HepG2 (cell line): ENCODE results near the gene YBX2. TPM values are rescaled to one million over a fixed set of nuclear protein-coding genes. Genes with fewer than 3 reads are reported as not detected.

Source experiments
- ATAC-seq: fragments of 200-7000 bp; cut with Tn5 transposase; 3 replicates; pipeline ENCODE4 v1.9.1; 2020; ENCODE audit warnings: mild to moderate bottlenecking, moderate library complexity
- BruUV-seq: library from RNA; stranded (reverse); fragments of 400-500 nt; replicated peaks from 2 replicates; lab custom pipeline; 2021; lab: Mats Ljungman, UMichigan
- CTCF ChIA-PET: fragments of 300-600 bp; formaldehyde crosslinking; extraction: SDS; loops from one replicate; lab custom pipeline; 2021; ENCODE audit warnings: low total read pairs, inconsistent platforms, low intra/inter-chr PET ratio; lab: Yijun Ruan, JAX
- POLR2A ChIA-PET: fragments of 350-600 bp; sonication (Branson Sonifier 250); formaldehyde crosslinking; loops from one replicate; lab custom pipeline; 2020; ENCODE audit warnings: antibody characterized with exemption, inconsistent platforms; lab: Yijun Ruan, JAX
- DNase-seq: peaks from one replicate; pipeline ENCODE4 v3.0.0-alpha.2; 2015; ENCODE audit warnings: low spot score
- FAIRE-seq: peaks from 3 replicates; lab custom pipeline; 2011; peaks lifted over from hg19 to GRCh38; lab: Jason Lieb, UNC
- H2AFZ ChIP-seq: one replicate; pipeline ENCODE4 v1.6.1; 2011; ENCODE audit warnings: low read length, inconsistent platforms
- H3K27ac ChIP-seq: fragments of 300-600 bp; 3 replicates; pipeline ENCODE4 v1.8.0; 2011; ENCODE audit warnings: mixed run types, mild to moderate bottlenecking, mixed read lengths, low read length, inconsistent platforms; ENCODE audit not compliant: insufficient read depth; ENCODE audit errors: extremely low read length
- H3K27me3 ChIP-seq, 2 experiments: fragments of 200-600 bp in 1 of 2; 2 replicates in 1 of 2; 3 replicates in 1 of 2; pipeline versions ENCODE4 v1.6.0 to v1.8.0; 2011; ENCODE audit warnings: low read length in 2 of 2, mild to moderate bottlenecking in 2 of 2, moderate library complexity in 2 of 2, inconsistent platforms in 1 of 2; ENCODE audit not compliant: insufficient read depth in 2 of 2, control insufficient read depth in 1 of 2
- H3K36me3 ChIP-seq, 2 experiments: fragments of 200-600 bp in 1 of 2; replicated peaks in 1 of 2; 2 replicates in 1 of 2; 3 replicates in 1 of 2; pipeline versions ENCODE4 v1.5.1 to v1.8.0; 2011; ENCODE audit warnings: low read length in 2 of 2, inconsistent platforms in 1 of 2; ENCODE audit not compliant: insufficient read depth in 2 of 2, control insufficient read depth in 1 of 2
- H3K4me1 ChIP-seq: 2 replicates; pipeline ENCODE4 v1.5.1; 2012; ENCODE audit warnings: low read length, inconsistent platforms; ENCODE audit not compliant: insufficient read depth
- H3K4me2 ChIP-seq: 2 replicates; pipeline ENCODE4 v1.6.0; 2011; ENCODE audit warnings: low read depth, low read length, inconsistent platforms
- H3K4me3 ChIP-seq, 3 experiments: fragments of 200-600 bp in 1 of 3; sonication (generic), shearing (Covaris generic) in 1 of 3; replicated peaks in 1 of 3; 2 replicates each; pipeline ENCODE4 v1.5.1; 2011 to 2016; ENCODE audit warnings: low read length in 3 of 3, inconsistent platforms in 2 of 3, low read depth in 2 of 3, mild to moderate bottlenecking in 2 of 3, control low read depth in 1 of 3, mixed read lengths in 1 of 3; ENCODE audit not compliant: insufficient read depth in 1 of 3
- H3K79me2 ChIP-seq: one replicate; pipeline ENCODE4 v1.6.1; 2011; ENCODE audit warnings: low read length, inconsistent platforms; ENCODE audit not compliant: insufficient read depth
- H3K9ac ChIP-seq: 2 replicates; pipeline ENCODE4 v1.6.0; 2011; ENCODE audit warnings: mild to moderate bottlenecking, low read depth, low read length, inconsistent platforms; ENCODE audit not compliant: insufficient read depth
- H3K9me3 ChIP-seq: 2 replicates; pipeline ENCODE4 v1.5.1; 2012; ENCODE audit warnings: mild to moderate bottlenecking, low read length
- H4K20me1 ChIP-seq: 2 replicates; pipeline ENCODE4 v1.6.0; 2011; ENCODE audit warnings: inconsistent platforms, mild to moderate bottlenecking, low read length, moderate library complexity; ENCODE audit not compliant: insufficient read depth
- ARHGAP35 ChIP-seq: sonication (generic); formaldehyde crosslinking; IDR thresholded peaks from 2 replicates; pipeline ENCODE4 v1.9.0; 2022; ENCODE audit warnings: mild to moderate bottlenecking, inconsistent platforms, moderate library complexity, missing genetic modification reagents, borderline replicate concordance
- ATM ChIP-seq: fragments of 450-650 bp; IDR thresholded peaks from 2 replicates; pipeline ENCODE4 v1.7.1; 2017; ENCODE audit warnings: mild to moderate bottlenecking, borderline replicate concordance
- CENPT ChIP-seq: sonication (generic); formaldehyde crosslinking; IDR thresholded peaks from 2 replicates; pipeline ENCODE4 v1.8.0; 2022; ENCODE audit warnings: low read depth, mild to moderate bottlenecking, moderate library complexity, missing genetic modification reagents
- ETV6 ChIP-seq: sonication (generic); formaldehyde crosslinking; conservative IDR thresholded peaks from 2 replicates; pipeline ENCODE4 v1.4.0; 2020; ENCODE audit warnings: missing genetic modification reagents
- HNRNPH1 ChIP-seq: fragments of 200-400 bp; formaldehyde crosslinking; optimal IDR thresholded peaks from 2 replicates; pipeline ENCODE3; 2017; ENCODE audit warnings: mild to moderate bottlenecking, low read depth, low read length
- JUND ChIP-seq: sonication (generic); formaldehyde crosslinking; IDR thresholded peaks from 2 replicates; pipeline ENCODE4 v1.8.0; 2022; ENCODE audit warnings: mild to moderate bottlenecking, missing genetic modification reagents
- NFIC ChIP-seq: IDR thresholded peaks from 2 replicates; pipeline ENCODE4 v1.6.1; 2012; ENCODE audit warnings: mild to moderate bottlenecking, low read length, inconsistent platforms
- POLR2A ChIP-seq, 2 experiments: IDR thresholded peaks; 2 replicates each; pipeline ENCODE4 v1.6.1; 2011; ENCODE audit warnings: low read depth in 2 of 2, low read length in 2 of 2, mild to moderate bottlenecking in 1 of 2, moderate library complexity in 1 of 2; ENCODE audit not compliant: insufficient read depth in 1 of 2
- POLR2AphosphoS2 ChIP-seq: IDR thresholded peaks from 2 replicates; pipeline ENCODE4 v1.6.1; 2011; ENCODE audit warnings: low read depth, low read length, improper control_type of control experiment
- POLR2AphosphoS5 ChIP-seq: IDR thresholded peaks from 2 replicates; pipeline ENCODE4 v1.6.1; 2012; ENCODE audit warnings: low read depth, low read length
- POLR2G ChIP-seq: fragments of 200-400 bp; formaldehyde crosslinking; IDR thresholded peaks from 2 replicates; pipeline ENCODE4 v1.6.1; 2018; ENCODE audit warnings: mild to moderate bottlenecking, low read depth, low read length, moderate library complexity
- RAD21 ChIP-seq: fragments of 450-650 bp; formaldehyde crosslinking; IDR thresholded peaks from 2 replicates; pipeline ENCODE4 v1.5.0; 2020; ENCODE audit warnings: mild to moderate bottlenecking
- RBM22 ChIP-seq: fragments of 200-400 bp; formaldehyde crosslinking; optimal IDR thresholded peaks from 2 replicates; pipeline ENCODE3; 2017; ENCODE audit warnings: mild to moderate bottlenecking, low read length, moderate library complexity
- SSRP1 ChIP-seq: IDR thresholded peaks from 2 replicates; pipeline ENCODE4 v1.6.1; 2016; ENCODE audit warnings: control low read depth
- ZC3H13 ChIP-seq: sonication (generic); formaldehyde crosslinking; IDR thresholded peaks from 2 replicates; pipeline ENCODE4 v1.8.1; 2023; ENCODE audit warnings: mild to moderate bottlenecking, missing genetic modification reagents, moderate library complexity
- ZC3H4 ChIP-seq: sonication (generic); formaldehyde crosslinking; IDR thresholded peaks from 2 replicates; pipeline ENCODE4 v1.4.0; 2020; ENCODE audit warnings: missing genetic modification reagents, borderline replicate concordance
- ZNF20 ChIP-seq: sonication (generic); formaldehyde crosslinking; IDR thresholded peaks from 2 replicates; pipeline ENCODE4 v1.4.0; 2020; ENCODE audit warnings: mild to moderate bottlenecking, moderate library complexity, missing genetic modification reagents
- ZNF446 ChIP-seq: sonication (generic); formaldehyde crosslinking; IDR thresholded peaks from 2 replicates; pipeline ENCODE4 v1.5.0; 2020; ENCODE audit warnings: mild to moderate bottlenecking, missing genetic modification reagents
- WGBS: methylation state at CpG from one replicate; pipeline ENCODE4 v1.1.6; 2017; ENCODE audit warnings: low lambda C conversion rate; 5-methylcytosine and 5-hydroxymethylcytosine counted together
- in situ Hi-C: cut with HindIII; loops from 2 replicates; pipeline ENCODE4 v1.10.0; 2017; ENCODE audit warnings: low pct_unique_long_range_greater_than_20kb; ENCODE audit not compliant: extremely low pct_ligation_motif_present
- intact Hi-C: fragments of 100-400 bp; cut with micrococcal nuclease; formaldehyde crosslinking; loops from one replicate; pipeline ENCODE4 v1.10.0; 2022; ENCODE audit not compliant: unreplicated experiment
- polyA plus RNA-seq, 8 experiments: library from polyadenylated mRNA; depleted of rRNA in 3 of 8; stranded (reverse) in 7 of 8; unstranded in 1 of 8; fragments of >200 nt; fragmentation: Illumina TruSeq in 4 of 8; extraction: Trizol in 4 of 8; gene quantifications; 2 replicates each; pipeline versions ENCODE4 v1.2.1 to v1.2.3, GENCODE V29; 2011 to 2016; ENCODE audit warnings: low read depth in 4 of 8, missing spikeins in 1 of 8, mixed read lengths in 1 of 8; ENCODE audit not compliant: insufficient read depth in 1 of 8
- total RNA-seq, 5 experiments: library from RNA; depleted of rRNA; stranded (reverse); fragments of >200 nt; fragmentation: Illumina TruSeq; extraction: Trizol; gene quantifications; 2 replicates each; pipeline ENCODE4 v1.2.3, GENCODE V29; 2016; ENCODE audit warnings: low read depth in 1 of 5
- TF ChIP-seq, protein P1 (sequence below): IDR thresholded peaks from 2 replicates; pipeline ENCODE4 v1.6.1; 2018; ENCODE audit warnings: missing genetic modification reagents, mild to moderate bottlenecking, missing compliant biosample characterization
- TF ChIP-seq, protein P2 (sequence below): sonication (generic); formaldehyde crosslinking; conservative IDR thresholded peaks from 2 replicates; pipeline ENCODE4 v1.4.0; 2020; ENCODE audit warnings: missing genetic modification reagents
- TF ChIP-seq, protein P3 (sequence below): sonication (generic); formaldehyde crosslinking; IDR thresholded peaks from 2 replicates; pipeline ENCODE4 v1.4.0; 2020; ENCODE audit warnings: missing genetic modification reagents

Gene YBX2
- total and polyA plus RNA-seq, 2 of the 13 experiments (the other 11 are each of a cell fraction or from before 2014, with no cell fraction given), result 0.12 to 0.22 TPM

DNA sequence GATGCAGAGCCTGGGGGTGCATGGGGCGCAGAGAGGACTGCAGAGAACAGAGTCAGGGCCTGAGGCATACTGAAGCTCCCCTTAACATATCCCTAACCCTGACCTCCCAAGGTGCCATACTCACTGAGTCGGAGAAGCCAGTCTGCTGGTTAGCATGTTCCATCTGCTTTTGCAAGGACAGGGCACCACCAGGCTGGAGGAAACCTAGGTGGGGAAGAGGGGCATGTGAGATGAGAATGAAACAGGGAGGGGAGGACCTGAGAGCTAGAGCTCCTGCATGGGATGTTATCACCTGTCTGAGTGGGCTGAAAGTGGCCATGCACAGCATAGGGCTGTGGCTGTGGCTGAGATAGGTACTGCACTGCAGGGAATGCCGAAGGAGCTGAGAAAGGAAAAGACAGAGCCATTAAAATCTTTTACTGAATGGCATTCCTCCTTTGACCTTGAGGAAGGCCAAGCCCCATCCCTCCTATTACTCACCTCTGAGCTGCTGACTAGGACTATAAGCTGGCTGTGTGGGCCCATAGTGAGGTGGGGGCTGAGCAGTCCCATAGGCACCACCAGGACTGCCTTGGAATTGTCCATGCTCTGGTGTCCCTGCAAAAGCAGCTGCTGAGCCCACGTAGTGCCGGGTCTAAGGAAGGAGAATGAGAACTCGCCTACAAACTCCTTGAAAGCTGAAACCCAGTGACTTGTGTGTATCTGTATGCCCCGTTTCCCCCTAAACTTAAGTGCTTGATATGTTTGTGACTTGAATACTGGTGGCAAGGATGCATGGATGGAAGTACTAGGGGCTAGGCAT lies 18.9 kb upstream of the YBX2 start:
- no peak overlapping the region; the same call in 1 of the 2 replicates for H3K9ac ChIP-seq
- H3K79me2 ChIP-seq, result peaks cover 44% of the 10 kb centered on the region
- DNase-seq (peak; percentile 45), FAIRE-seq (peak; percentile 63), ATAC-seq (peak; percentile 64)
- ChIA-PET CTCF (no interaction called here), POLR2A (interaction anchor here (0.5 to 5.8 kb wide), 16 partner anchors 16 to 273 kb away, joined by 3 to 47 read pairs (median 3); partner anchors contain the start of genes ACADVL, ACAP1, DLG4 and GABARAP)
- peaks cover 24 to 54% of the 10 kb centered on the region in 2 experiments for H3K36me3 ChIP-seq
- in situ Hi-C loops (no loop called here), intact Hi-C loops (no loop called here)
- H3K4me3 ChIP-seq, result peak overlapping the region in 1 of 3 experiments; percentile 82; a peak in 1 of 6 replicates
- H3K4me2 ChIP-seq, result peak overlapping the region; percentile 69
- no TSS peak for BruUV-seq
- no peak overlapping the region for H3K27ac ChIP-seq
- H3K27me3 ChIP-seq, result no peaks in the 10 kb centered on the region
- H2AFZ ChIP-seq, result no peak overlapping the region
- 91% methylated on average over 4 of the region's 7 CpGs for WGBS
- H4K20me1 ChIP-seq, result peaks cover 51% of the 10 kb centered on the region
- peaks cover 55% of the 10 kb centered on the region for H3K4me1 ChIP-seq
- H3K9me3 ChIP-seq, result no peaks in the 10 kb centered on the region
- TF ChIP-seq, protein P1, sequence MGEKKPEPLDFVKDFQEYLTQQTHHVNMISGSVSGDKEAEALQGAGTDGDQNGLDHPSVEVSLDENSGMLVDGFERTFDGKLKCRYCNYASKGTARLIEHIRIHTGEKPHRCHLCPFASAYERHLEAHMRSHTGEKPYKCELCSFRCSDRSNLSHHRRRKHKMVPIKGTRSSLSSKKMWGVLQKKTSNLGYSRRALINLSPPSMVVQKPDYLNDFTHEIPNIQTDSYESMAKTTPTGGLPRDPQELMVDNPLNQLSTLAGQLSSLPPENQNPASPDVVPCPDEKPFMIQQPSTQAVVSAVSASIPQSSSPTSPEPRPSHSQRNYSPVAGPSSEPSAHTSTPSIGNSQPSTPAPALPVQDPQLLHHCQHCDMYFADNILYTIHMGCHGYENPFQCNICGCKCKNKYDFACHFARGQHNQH (CRISPR knock-in tag), result no peak
- TF ChIP-seq POLR2AphosphoS5, result peak; percentile 61
- TF ChIP-seq ARHGAP35 (CRISPR knock-in tag), result no peak
- TF ChIP-seq, protein P2, sequence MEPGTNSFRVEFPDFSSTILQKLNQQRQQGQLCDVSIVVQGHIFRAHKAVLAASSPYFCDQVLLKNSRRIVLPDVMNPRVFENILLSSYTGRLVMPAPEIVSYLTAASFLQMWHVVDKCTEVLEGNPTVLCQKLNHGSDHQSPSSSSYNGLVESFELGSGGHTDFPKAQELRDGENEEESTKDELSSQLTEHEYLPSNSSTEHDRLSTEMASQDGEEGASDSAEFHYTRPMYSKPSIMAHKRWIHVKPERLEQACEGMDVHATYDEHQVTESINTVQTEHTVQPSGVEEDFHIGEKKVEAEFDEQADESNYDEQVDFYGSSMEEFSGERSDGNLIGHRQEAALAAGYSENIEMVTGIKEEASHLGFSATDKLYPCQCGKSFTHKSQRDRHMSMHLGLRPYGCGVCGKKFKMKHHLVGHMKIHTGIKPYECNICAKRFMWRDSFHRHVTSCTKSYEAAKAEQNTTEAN (CRISPR knock-in tag), result no peak
- peak; percentile 38 for TF ChIP-seq POLR2G
- no peak for TF ChIP-seq ATM
- TF ChIP-seq, protein P3, sequence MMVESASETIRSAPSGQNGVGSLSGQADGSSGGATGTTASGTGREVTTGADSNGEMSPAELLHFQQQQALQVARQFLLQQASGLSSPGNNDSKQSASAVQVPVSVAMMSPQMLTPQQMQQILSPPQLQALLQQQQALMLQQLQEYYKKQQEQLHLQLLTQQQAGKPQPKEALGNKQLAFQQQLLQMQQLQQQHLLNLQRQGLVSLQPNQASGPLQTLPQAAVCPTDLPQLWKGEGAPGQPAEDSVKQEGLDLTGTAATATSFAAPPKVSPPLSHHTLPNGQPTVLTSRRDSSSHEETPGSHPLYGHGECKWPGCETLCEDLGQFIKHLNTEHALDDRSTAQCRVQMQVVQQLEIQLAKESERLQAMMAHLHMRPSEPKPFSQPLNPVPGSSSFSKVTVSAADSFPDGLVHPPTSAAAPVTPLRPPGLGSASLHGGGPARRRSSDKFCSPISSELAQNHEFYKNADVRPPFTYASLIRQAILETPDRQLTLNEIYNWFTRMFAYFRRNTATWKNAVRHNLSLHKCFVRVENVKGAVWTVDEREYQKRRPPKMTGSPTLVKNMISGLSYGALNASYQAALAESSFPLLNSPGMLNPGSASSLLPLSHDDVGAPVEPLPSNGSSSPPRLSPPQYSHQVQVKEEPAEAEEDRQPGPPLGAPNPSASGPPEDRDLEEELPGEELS (CRISPR knock-in tag), result no peak
- peak; percentile 80 for TF ChIP-seq POLR2AphosphoS2
- TF ChIP-seq ZC3H13, result no peak; the same call in 1 of the 2 replicates
- peak; percentile 29; the same call in 1 of the 2 replicates for TF ChIP-seq RAD21 (CRISPR knock-in tag)
- no peak for TF ChIP-seq ZNF20
- TF ChIP-seq POLR2A (IDR thresholded peaks at IDR 0.05; ENCODE audit: insufficient read depth in 1 of 2, low read depth in 2 of 2, low read length in 2 of 2), result peak; percentile 51 to 70; a peak in 3 of 4 replicates
- TF ChIP-seq CENPT (CRISPR knock-in tag), result no peak
- peak; percentile 65; the same call in 1 of the 2 replicates for TF ChIP-seq ZC3H4 (CRISPR knock-in tag)
- TF ChIP-seq SSRP1 (CRISPR knock-in tag), result peak; percentile 15; the same call in 1 of the 2 replicates
- no peak for TF ChIP-seq ZNF446 (CRISPR knock-in tag)
- TF ChIP-seq NFIC, result 0 out of 2 replicates have a peak, but pooled peaks have one; percentile 23
- peak; percentile 80 for TF ChIP-seq RBM22
- peak; percentile 21 for TF ChIP-seq HNRNPH1
- TF ChIP-seq JUND (CRISPR knock-in tag), result peak; percentile 23; the same call in 1 of the 2 replicates
- TF ChIP-seq ETV6 (CRISPR knock-in tag), result no peak
